Heart left ventricle (tissue), 16 donors: ENCODE measurements around the gene FGA. TPM values are rescaled to one million over a fixed set of nuclear protein-coding genes. Genes with fewer than 3 reads are reported as not detected.
A peak's percentile ranks its signal among the peaks of the same experiment; 100 is the strongest.

ENCODE experiments used
- ATAC-seq, 4 donors: fragments of 200-7000 bp; cut with Tn5 transposase; one replicate each; pipeline ENCODE4 v1.9.1; 2020 to 2022; ENCODE audit warnings: moderate library complexity in 4 of 4, mild to moderate bottlenecking in 3 of 4, moderate number of reproducible peaks in 1 of 4
- DNase-seq, 5 donors: peaks; one replicate each; pipeline ENCODE4 v3.0.0-alpha.2; 2020
- H3K27ac ChIP-seq, 12 donors: fragments of 200-600 bp; sonication (generic) in 4 of 12; one replicate each; pipeline versions ENCODE4 v1.5.0 to v1.8.0; 2016 to 2022; ENCODE audit warnings: mild to moderate bottlenecking in 2 of 12
- H3K27me3 ChIP-seq, 9 donors: fragments of 200-600 bp; sonication (generic) in 2 of 9; one replicate each; pipeline versions ENCODE4 v1.5.1 to v1.8.0; 2016 to 2022; ENCODE audit warnings: mild to moderate bottlenecking in 3 of 9
- H3K36me3 ChIP-seq, 9 donors: fragments of 200-600 bp; sonication (generic) in 2 of 9; one replicate each; pipeline versions ENCODE4 v1.5.0 to v1.8.0; 2018 to 2022; ENCODE audit warnings: mild to moderate bottlenecking in 2 of 9
- H3K4me1 ChIP-seq, 12 donors: fragments of 200-600 bp; sonication (generic) in 4 of 12; one replicate each; pipeline versions ENCODE4 v1.5.0 to v1.8.0; 2016 to 2022; ENCODE audit warnings: mild to moderate bottlenecking in 3 of 12
- H3K4me3 ChIP-seq, 12 donors: fragments of 200-600 bp; sonication (generic) in 4 of 12; one replicate each; pipeline versions ENCODE4 v1.5.0 to v1.8.0; 2017 to 2022; ENCODE audit warnings: mild to moderate bottlenecking in 9 of 12, moderate library complexity in 4 of 12
- H3K9me3 ChIP-seq, 12 donors: fragments of 200-600 bp; sonication (generic) in 4 of 12; one replicate each; pipeline versions ENCODE4 v1.5.0 to v1.8.0; 2016 to 2022; ENCODE audit warnings: mild to moderate bottlenecking in 1 of 12
- POLR2A ChIP-seq, 2 donors: fragments of 450-650 bp; IDR thresholded peaks; one replicate each; pipeline ENCODE4 v1.6.1; 2017; ENCODE audit warnings: antibody characterized with exemption in 2 of 2, mild to moderate bottlenecking in 2 of 2, moderate library complexity in 2 of 2
- WGBS, 4 donors: extraction: QIAGEN DNeasy Blood & Tissue Kit in 2 of 4; methylation state at CpG; one replicate each; pipeline versions ENCODE4 v1.1.5 to v1.1.7; 2013 to 2018; 5-methylcytosine and 5-hydroxymethylcytosine counted together
- intact Hi-C, 10 donors: fragments of 100-400 bp; cut with DNase I; formaldehyde crosslinking; loops; one replicate each; pipeline versions ENCODE4 v1.11.1 to v1.14.2; 2022
- polyA plus RNA-seq, 2 donors: library from polyadenylated mRNA; stranded (reverse); fragments of 200-250 nt; gene quantifications; one replicate each; pipeline ENCODE4 v1.2.3, GENCODE V29; 2013
- total RNA-seq, 9 donors: library from RNA; depleted of rRNA in 2 of 9; stranded (reverse); fragments of >200 nt in 2 of 9; fragmentation: NEBNext Ultra II Directional in 3 of 9; extraction: Animal tissue kit (Norgen Biotek cat#: 25700) in 3 of 9; gene quantifications; one replicate each; pipeline versions ENCODE4 v1.1.0 to v1.2.4, GENCODE V29; 2016 to 2023
- TF ChIP-seq, protein P1 (sequence below), 12 donors: fragments of 200-600 bp; sonication (generic) in 4 of 12; IDR thresholded peaks; one replicate each; pipeline versions ENCODE4 v1.5.0 to v1.8.0; 2018 to 2022; ENCODE audit warnings: antibody characterized with exemption in 12 of 12, mild to moderate bottlenecking in 5 of 12
- donor health status: ischemic (EF 13 %, LVEDD 7.1; RV severe dilation, severe dysfunction).
- donor health status: healthy with polysubstance abuse.
- donor health status: DM: no; HTN: yes; CAD: no.
- donor health status: DM: no; HTN: no; CAD: no.
- donor health status: ischemic (EF 25% LVEDD 6.9; RV normal size, moderate dysfunction).
- donor health status: ischemic (EF 25% LVEDD 5.7; RV mildly dilated, moderate dysfunction).
- donor health status: healthy.
- donor health status: DM: yes; HTN: yes; CAD: no.
- donor health status: ischemic (EF 35%, LVEDD 5.7; RV mildly dilated, moderate dysfunction).
- donor health status: nonischemic (EF 11% LVEDD 7.7; RV severe dilation, severe dysfunction).
- donor health status: DM: yes; HTN: yes; CAD: no.
- donor health status: PGD.
- donor health status: ischemic (EF 29% LVEDD 5.4; RV normal size, mild dysfunction).
- donor health status: nonischemic (EF 23%, LVEDD 6.1; RV moderate dilation, normal function).

FGA gene
- total and polyA plus RNA-seq, 11 donors = 0.25 to 0.77 (median 0.32) TPM; not detected in 8

DNA sequence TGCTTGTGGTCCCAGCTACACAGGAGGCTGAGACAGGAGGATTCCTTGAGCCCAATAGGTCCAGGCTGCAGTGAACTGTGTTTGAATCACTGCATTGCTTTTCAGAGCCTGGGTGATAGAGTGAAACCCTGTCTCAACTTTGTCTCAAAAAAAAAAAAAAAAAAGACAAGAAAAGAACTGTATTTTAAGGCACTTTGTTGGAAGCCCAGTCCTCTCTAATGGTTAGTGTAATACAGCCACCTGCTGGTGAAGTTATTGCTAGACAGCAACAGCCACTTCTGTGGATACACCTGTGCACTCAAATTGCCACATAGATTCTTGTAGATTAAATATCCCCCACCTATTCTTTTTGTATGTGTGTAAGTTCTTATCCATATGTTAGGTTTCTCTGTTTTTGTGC is 32.1 kb upstream of the FGA start:
- H3K4me1 ChIP-seq = peaks cover 0 to 9% (median 0%) of the 10 kb centered on the region in 12 donors
- no peak for DNase-seq
- peak in 1 of 4 donors; percentile 10 for ATAC-seq
- H3K27me3 ChIP-seq = peaks cover 0 to 15% (median 4%) of the 10 kb centered on the region in 9 donors
- no peak for TF ChIP-seq POLR2A (IDR thresholded peaks at IDR 0.05)
- TF ChIP-seq, protein P1, sequence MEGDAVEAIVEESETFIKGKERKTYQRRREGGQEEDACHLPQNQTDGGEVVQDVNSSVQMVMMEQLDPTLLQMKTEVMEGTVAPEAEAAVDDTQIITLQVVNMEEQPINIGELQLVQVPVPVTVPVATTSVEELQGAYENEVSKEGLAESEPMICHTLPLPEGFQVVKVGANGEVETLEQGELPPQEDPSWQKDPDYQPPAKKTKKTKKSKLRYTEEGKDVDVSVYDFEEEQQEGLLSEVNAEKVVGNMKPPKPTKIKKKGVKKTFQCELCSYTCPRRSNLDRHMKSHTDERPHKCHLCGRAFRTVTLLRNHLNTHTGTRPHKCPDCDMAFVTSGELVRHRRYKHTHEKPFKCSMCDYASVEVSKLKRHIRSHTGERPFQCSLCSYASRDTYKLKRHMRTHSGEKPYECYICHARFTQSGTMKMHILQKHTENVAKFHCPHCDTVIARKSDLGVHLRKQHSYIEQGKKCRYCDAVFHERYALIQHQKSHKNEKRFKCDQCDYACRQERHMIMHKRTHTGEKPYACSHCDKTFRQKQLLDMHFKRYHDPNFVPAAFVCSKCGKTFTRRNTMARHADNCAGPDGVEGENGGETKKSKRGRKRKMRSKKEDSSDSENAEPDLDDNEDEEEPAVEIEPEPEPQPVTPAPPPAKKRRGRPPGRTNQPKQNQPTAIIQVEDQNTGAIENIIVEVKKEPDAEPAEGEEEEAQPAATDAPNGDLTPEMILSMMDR (IDR thresholded peaks at IDR 0.05) = peak in 10 of 12 donors; percentile 22 to 47 (median 30)
- H3K27ac ChIP-seq = no peak overlapping the region
- intact Hi-C loops = loop anchor here in 5 of 10 donors (2.0 to 5.0 kb wide), 3 partner anchors 65 to 120 kb away; no protein-coding TSS in a partner anchor
- H3K9me3 ChIP-seq = no peaks in the 10 kb centered on the region
- H3K36me3 ChIP-seq = no peaks in the 10 kb centered on the region
- no peak overlapping the region for H3K4me3 ChIP-seq

DNA sequence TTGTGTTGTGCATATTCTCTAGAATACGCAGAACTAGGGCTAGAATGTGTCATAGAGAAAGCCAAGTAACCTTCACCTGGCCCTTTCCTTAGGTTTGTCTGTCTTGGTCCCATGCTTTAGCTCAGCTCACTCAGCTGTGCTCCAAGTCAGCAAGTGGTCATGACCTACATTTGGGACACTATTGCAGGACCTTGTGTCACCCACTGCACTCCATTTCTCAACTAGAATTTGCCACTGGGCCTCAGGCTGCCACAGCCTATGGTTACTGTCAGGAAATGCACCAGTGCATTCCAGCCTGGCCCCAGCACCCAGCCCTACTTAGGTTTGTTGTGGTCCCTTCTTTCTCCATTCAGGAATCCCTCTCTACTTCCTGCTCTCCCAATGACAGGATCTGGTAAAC is 29.6 kb upstream of the FGA start:
- intact Hi-C loops = loop anchor here in 4 of 10 donors (2.0 to 5.0 kb wide), 3 partner anchors 63 to 118 kb away; no protein-coding TSS in a partner anchor
- Histone ChIP-seq H3K4me3 (no peak overlapping the region), H3K9me3 (no peaks in the 10 kb centered on the region), H3K27ac (no peak overlapping the region), H3K27me3 (no peaks in the 10 kb centered on the region), H3K36me3 (no peaks in the 10 kb centered on the region), H3K4me1 (peaks cover 0 to 9% (median 0%) of the 10 kb centered on the region in 12 donors)
- WGBS, 4 donors = 0 to 44% (median 17%) methylated on average over 1 of the region's 1 CpG
- TF ChIP-seq, protein P1 (IDR thresholded peaks at IDR 0.05) = no peak
- no peak for TF ChIP-seq POLR2A (IDR thresholded peaks at IDR 0.05)
- no peak for DNase-seq
- ATAC-seq = no peak

DNA sequence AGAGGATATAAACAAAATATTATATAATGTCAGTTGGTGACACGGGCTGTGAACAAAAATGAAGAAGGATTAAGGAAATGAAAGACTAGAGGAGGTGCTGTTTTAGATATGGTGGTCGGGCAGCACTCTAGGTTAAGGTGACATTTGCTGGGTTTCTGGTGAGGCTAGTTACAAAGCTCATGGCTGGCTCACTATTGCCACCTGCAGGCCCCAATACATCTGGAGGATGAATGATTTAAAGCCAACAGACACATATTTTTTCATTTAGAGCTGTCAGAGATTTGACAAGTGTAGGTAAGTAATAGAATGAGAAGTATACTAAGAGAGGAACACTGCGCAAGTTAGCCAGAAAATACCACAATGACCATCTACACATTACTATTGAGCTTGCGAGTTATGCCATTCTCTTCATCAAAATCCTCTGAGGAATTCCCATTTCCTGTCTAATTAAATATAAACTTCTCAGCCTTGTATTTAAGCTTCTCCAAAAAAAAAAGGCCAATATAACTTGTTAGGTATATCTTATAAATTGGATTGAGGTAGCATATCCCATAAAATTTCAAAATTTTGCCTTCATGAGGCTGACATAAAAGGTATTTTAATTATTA is 28.3 kb upstream of the FGA start:
- Histone ChIP-seq H3K36me3 (no peaks in the 10 kb centered on the region), H3K27ac (no peak overlapping the region), H3K4me3 (no peak overlapping the region), H3K27me3 (no peaks in the 10 kb centered on the region), H3K4me1 (peaks cover 0 to 9% (median 0%) of the 10 kb centered on the region in 12 donors), H3K9me3 (no peaks in the 10 kb centered on the region)
- TF ChIP-seq POLR2A (IDR thresholded peaks at IDR 0.05) = no peak
- TF ChIP-seq, protein P1 (IDR thresholded peaks at IDR 0.05) = peak; percentile 20 to 61 (median 45)
- ATAC-seq (no peak), DNase-seq (peak in 1 of 5 donors; percentile 29)
- intact Hi-C loops = loop anchor here in 5 of 10 donors (1.0 to 5.0 kb wide), 4 partner anchors 62 to 67 kb away; partner anchors contain the start of gene PLRG1 (in 1 of the 5)
- WGBS, 4 donors = 32 to 40% (median 34%) methylated on average over 4 of the region's 4 CpGs

DNA sequence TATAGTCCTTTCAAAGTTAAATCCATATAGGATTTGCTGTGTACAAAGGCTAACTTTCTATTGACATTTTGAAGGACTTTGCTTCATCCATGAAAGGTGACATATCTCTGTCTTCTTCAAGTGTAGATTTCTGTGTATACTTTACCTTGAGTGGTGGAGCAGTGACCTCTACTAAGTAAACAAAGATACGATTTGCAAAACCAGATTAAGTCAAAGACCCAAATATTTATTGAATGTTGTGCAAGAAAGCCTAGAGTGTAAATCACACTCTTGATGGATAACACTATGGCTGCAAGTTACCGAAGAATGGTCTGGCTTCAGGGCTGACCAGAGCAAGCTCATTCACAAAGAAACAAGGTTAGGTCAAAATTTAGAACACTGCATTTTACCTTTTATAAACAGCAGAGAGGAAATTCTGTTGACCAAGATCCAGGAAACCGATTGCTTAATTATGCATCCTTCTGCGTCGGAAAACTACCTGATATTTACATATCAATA is 27.3 kb upstream of the FGA start:
- peaks cover 0 to 9% (median 0%) of the 10 kb centered on the region in 12 donors for H3K4me1 ChIP-seq

More for the DNA sequence above, 27.3 kb upstream of the FGA start:
- DNase-seq = no peak
- H3K9me3 ChIP-seq = no peaks in the 10 kb centered on the region
- 63 to 77% (median 71%) methylated on average over 5 of the region's 5 CpGs for WGBS, 4 donors
- H3K27ac ChIP-seq = no peak overlapping the region
- intact Hi-C loops = loop anchor here in 5 of 10 donors (1.0 to 5.0 kb wide), 4 partner anchors 61 to 66 kb away; partner anchors contain the start of gene PLRG1 (in 1 of the 5)
- ATAC-seq = no peak
- no peaks in the 10 kb centered on the region for H3K36me3 ChIP-seq
- H3K4me3 ChIP-seq = no peak overlapping the region
- TF ChIP-seq POLR2A (IDR thresholded peaks at IDR 0.05) = no peak
- TF ChIP-seq, protein P1 (IDR thresholded peaks at IDR 0.05) = no peak
- H3K27me3 ChIP-seq = no peaks in the 10 kb centered on the region
